ENCODE measurements around the gene RPL13. TPM values are rescaled to one million over a fixed set of nuclear protein-coding genes. Genes with fewer than 3 reads are reported as not detected.

RPL13 gene
- total and polyA plus RNA-seq, 9 of the 15 experiments (the other 6 are each of a cell fraction or from before 2014, with no cell fraction given) = 227 to 6,042 (median 1,633) TPM

- TF ChIP-seq SRSF7 (optimal IDR thresholded peaks at IDR 0.05; ENCODE audit: low read depth, low read length) (no peak), HINFP (tag; conservative IDR thresholded peaks at IDR 0.05; ENCODE audit: low read depth) (no peak), ZNF561 (CRISPR knock-in tag; conservative IDR thresholded peaks at IDR 0.05) (no peak), ZKSCAN8 (CRISPR knock-in tag; IDR thresholded peaks at IDR 0.05) (no peak), TFAM (CRISPR knock-in tag; conservative IDR thresholded peaks at IDR 0.05) (no peak)
Observed at GRCh38 chr16:89584768-89585549, 24.5 kb downstream of the RPL13 start (continued).

- H2AFZ ChIP-seq (ENCODE audit: low read depth, low read length) = no peak overlapping the region
- 93% methylated on average over 2 of the region's 7 CpGs for WGBS (ENCODE audit: insufficient coverage, low coverage, missing lambda C conversion rate)
- H3K9me1 ChIP-seq (ENCODE audit: control insufficient read depth, insufficient read depth, low read length) = no peaks in the 10 kb centered on the region
- no peak overlapping the region for H3K4me3 ChIP-seq
- no peak for DNase-seq (ENCODE audit: extremely low read depth in 1 of 4, low spot score in 3 of 4)
- CTCF ChIA-PET (ENCODE audit: low intra/inter-chr PET ratio) = no interaction called here
- H4K20me1 ChIP-seq (replicated peaks; ENCODE audit: control insufficient read depth, insufficient read depth, low read length) = no peaks in the 10 kb centered on the region
- H3K27me3 ChIP-seq (ENCODE audit: control insufficient read depth in 2 of 2, insufficient read depth in 2 of 2, low read length in 2 of 2) = no peaks in the 10 kb centered on the region
- in situ Hi-C loops (cut with MboI) = no loop called here
- H3K36me3 ChIP-seq (ENCODE audit: control insufficient read depth, insufficient read depth, low read length) = peaks cover 84% of the 10 kb centered on the region
- POLR2A ChIA-PET = no interaction called here
- no peak overlapping the region for H3K4me2 ChIP-seq (ENCODE audit: insufficient read depth, low read length)
- H3K27ac ChIP-seq (ENCODE audit: extremely low read depth, low read depth, low read length) = peak overlapping the region; percentile 79; the same call in 1 of the 3 replicates
- no peak overlapping the region for H3K9ac ChIP-seq (ENCODE audit: insufficient read depth in 1 of 2, low read depth in 2 of 2, low read length in 2 of 2)
- intact Hi-C loops (cut with micrococcal nuclease) = no loop called here
- peaks cover 17% of the 10 kb centered on the region for H3K9me3 ChIP-seq (replicated peaks; ENCODE audit: control insufficient read depth, insufficient read depth, low read depth, low read length)
- no peak for FAIRE-seq
- BruUV-seq (replicated peaks) = no TSS peak
- ATAC-seq = no peak
- H3K4me1 ChIP-seq (replicated peaks in 1 of 2; ENCODE audit: control insufficient read depth in 2 of 2, insufficient read depth in 2 of 2, low read length in 2 of 2) = peaks cover 0 to 60% of the 10 kb centered on the region in 2 experiments; a peak in 2 of 5 replicates
- H3K79me2 ChIP-seq (ENCODE audit: control insufficient read depth, insufficient read depth, low read length) = peaks cover 5% of the 10 kb centered on the region; the same call in 1 of the 3 replicates
- TF ChIP-seq ZBTB9 (CRISPR knock-in tag; IDR thresholded peaks at IDR 0.05) (no peak), CLOCK (CRISPR knock-in tag; IDR thresholded peaks at IDR 0.05; ENCODE audit: borderline replicate concordance) (no peak), DMBX1 (CRISPR knock-in tag; IDR thresholded peaks at IDR 0.05; ENCODE audit: borderline replicate concordance) (no peak), ZNF277 (CRISPR knock-in tag; IDR thresholded peaks at IDR 0.05; ENCODE audit: borderline replicate concordance) (no peak), ZEB2 (IDR thresholded peaks at IDR 0.05) (no peak), U2AF2 (optimal IDR thresholded peaks at IDR 0.05; ENCODE audit: low read depth, low read length) (no peak), SMAD4 (CRISPR knock-in tag; conservative IDR thresholded peaks at IDR 0.05) (no peak), E2F3 (CRISPR knock-in tag; IDR thresholded peaks at IDR 0.05) (no peak), GABPB2 (CRISPR knock-in tag; conservative IDR thresholded peaks at IDR 0.05) (no peak)
Observed at GRCh38 chr16:89586218-89586617, 25.7 kb downstream of the RPL13 start.
